GM12865 (cell line): ENCODE data around the gene MEGF11.

Source experiments
- DNase-seq: peaks from one replicate; pipeline ENCODE4 v3.0.0; 2010; ENCODE audit warnings: low read depth
- H3K4me3 ChIP-seq: 2 replicates; pipeline ENCODE4 v1.5.1; 2011; ENCODE audit warnings: mild to moderate bottlenecking, low read depth, low read length, control low read depth
- TF ChIP-seq, protein P1 (sequence below): IDR thresholded peaks from 2 replicates; pipeline ENCODE4 v1.5.1; 2011; ENCODE audit warnings: low read length, control low read depth, low read depth, inconsistent platforms; ENCODE audit not compliant: insufficient read depth; ENCODE audit errors: missing control alignments

The MEGF11 gene

DNA sequence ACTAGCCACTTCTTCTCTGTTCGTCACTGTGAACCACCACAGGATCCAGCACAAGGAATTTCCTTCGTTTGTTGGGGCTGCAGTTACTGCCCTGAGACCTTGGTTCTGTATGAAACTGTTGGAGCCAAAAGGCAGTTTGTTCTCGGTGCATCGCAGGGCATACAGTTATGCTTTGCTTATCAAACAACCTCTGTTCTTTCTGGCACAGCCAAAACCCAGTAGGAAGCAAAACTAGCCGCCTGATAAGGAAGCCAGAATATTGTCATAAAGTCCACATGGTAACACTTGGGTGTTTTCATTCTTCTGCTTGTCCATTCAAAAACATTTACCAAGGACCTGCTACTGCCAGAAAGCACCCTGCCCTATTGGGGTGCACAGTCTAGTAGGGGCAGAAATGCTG lies 268.2 kb downstream of the MEGF11 start:
- H3K4me3 ChIP-seq = no peak overlapping the region
- no peak for DNase-seq
- TF ChIP-seq, protein P1, sequence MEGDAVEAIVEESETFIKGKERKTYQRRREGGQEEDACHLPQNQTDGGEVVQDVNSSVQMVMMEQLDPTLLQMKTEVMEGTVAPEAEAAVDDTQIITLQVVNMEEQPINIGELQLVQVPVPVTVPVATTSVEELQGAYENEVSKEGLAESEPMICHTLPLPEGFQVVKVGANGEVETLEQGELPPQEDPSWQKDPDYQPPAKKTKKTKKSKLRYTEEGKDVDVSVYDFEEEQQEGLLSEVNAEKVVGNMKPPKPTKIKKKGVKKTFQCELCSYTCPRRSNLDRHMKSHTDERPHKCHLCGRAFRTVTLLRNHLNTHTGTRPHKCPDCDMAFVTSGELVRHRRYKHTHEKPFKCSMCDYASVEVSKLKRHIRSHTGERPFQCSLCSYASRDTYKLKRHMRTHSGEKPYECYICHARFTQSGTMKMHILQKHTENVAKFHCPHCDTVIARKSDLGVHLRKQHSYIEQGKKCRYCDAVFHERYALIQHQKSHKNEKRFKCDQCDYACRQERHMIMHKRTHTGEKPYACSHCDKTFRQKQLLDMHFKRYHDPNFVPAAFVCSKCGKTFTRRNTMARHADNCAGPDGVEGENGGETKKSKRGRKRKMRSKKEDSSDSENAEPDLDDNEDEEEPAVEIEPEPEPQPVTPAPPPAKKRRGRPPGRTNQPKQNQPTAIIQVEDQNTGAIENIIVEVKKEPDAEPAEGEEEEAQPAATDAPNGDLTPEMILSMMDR = no peak

DNA sequence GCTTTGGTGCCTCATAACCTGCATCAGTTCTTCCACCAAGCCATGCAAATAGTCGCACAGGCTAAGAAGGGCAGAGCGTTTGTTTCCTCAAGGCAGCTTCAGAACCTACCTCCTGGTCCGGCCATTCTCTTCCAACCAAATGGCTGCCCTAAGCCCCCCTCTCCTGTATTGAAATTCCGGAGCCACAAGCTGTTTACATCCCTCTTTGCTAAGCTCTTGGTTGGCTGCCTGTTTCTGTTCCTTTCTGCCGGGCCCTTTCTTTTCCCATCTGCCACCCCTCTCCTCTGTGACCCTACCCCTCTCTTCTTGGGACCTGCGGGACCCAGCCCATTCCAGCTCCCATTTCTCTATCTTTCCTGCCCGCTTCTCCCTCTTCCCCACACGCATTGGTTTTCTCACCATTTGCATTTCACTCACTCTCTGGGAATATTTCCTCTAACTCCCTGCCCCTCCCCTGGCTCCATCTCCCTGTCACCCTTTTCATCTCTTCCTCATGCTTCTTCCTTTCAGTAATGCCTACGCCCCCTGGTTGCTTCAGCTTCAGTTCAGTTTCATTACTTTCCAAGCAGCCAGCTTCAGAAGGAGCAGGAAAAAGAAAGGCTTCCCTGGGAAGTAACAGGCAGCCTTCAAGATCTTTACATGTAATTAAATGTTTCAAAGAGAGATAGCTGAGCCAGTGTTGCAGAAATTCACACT lies 270.8 kb downstream of the MEGF11 start:
- no peak overlapping the region for H3K4me3 ChIP-seq
- no peak for DNase-seq

DNA sequence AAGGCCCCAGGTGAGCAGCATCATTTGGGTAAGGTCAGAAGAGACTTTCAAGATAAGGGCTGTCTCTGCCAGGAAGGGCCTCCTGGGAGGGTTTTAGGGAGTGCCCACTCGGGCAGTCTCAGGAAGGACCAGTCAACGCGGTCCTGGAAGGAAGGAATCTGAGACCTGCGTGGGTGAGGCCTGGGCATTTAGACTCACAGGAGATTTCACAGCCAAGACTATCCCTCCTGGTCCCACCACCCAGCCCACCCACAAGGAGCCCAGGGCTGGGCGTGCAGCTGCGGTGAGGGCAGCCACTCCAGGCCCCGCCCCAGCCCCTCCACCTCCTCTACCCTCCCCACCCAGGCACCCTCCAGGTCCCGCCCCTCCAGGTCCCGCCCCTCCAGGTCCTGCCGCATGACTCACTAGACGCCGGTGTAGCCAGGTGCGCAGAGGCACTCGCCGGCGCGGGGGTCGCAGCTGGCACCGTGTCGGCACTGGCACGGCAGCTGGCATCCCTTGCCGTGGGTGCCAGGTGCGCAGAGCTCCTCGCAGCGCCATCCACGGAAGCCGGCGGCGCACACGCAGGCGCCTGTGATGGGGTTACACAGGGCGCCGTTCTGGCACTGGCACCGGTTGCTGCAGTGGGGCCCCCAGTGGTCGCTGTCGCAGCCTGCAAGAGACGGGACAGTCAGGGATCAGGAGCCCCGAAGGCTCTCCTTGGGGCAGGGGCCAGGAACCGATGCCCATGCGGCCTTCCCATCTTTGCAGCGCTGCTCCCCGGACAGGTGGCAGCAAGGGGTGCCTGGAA lies 271.5 kb downstream of the MEGF11 start:
- TF ChIP-seq, protein P1 = peak; percentile 46
- peak; percentile 41 for DNase-seq
- H3K4me3 ChIP-seq = no peak overlapping the region; the same call in 1 of the 2 replicates

More for the DNA sequence above, 270.8 kb downstream of the MEGF11 start:
- TF ChIP-seq, protein P1 = no peak

DNA sequence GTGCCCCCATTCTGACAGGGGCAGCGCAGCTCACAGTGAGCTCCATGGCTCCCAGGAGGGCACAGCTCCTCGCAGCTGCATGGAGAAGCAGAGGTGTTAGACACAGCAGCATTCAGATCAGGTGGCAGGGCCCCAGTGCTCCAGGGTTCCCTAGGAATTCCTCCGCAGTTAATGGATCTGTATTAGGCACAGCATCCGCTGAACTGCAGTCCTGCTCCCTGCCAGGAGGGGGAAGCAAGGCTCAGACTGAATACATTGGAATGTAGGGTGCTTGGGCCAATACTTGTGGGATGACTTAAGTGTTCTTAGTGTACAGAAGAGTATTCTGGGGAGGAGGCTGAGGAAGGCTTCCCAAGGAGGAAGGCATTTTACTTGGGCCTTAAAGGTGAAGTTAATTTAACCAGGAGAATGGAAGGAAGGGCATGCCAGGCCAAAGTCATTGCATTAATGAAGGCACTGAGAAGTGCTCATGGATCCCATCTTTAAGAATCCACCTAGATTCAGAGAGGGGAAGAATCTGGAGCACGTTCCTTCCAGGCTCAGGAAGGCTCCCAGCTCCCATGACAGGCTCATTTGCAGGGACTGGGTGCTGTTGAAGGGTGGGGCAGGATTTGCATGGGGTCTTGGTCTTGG lies 272.6 kb downstream of the MEGF11 start:
- no peak overlapping the region for H3K4me3 ChIP-seq
- DNase-seq = peak; percentile 50
- TF ChIP-seq, protein P1 = peak; percentile 57

DNA sequence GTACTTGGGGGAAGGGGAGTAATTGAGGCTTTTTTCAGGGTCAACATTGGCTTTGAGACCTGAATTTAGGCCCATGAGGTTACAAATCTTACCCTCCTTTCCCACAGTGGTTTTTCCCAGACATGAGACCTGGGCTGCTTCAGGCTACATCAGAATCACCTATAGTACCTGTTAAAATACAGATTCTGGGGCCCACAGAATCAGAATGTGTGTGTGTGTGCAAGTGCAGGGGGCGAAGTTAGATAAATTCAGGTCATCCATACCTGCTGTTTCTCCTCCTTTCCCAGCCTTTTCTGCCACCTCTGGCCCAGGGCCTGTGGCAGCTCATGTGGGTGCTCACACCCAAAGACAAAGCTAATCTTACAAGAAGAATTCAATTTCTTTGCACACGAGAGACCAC lies 273.7 kb downstream of the MEGF11 start:
- no peak overlapping the region for H3K4me3 ChIP-seq
- no peak for DNase-seq
- TF ChIP-seq, protein P1 = no peak

DNA sequence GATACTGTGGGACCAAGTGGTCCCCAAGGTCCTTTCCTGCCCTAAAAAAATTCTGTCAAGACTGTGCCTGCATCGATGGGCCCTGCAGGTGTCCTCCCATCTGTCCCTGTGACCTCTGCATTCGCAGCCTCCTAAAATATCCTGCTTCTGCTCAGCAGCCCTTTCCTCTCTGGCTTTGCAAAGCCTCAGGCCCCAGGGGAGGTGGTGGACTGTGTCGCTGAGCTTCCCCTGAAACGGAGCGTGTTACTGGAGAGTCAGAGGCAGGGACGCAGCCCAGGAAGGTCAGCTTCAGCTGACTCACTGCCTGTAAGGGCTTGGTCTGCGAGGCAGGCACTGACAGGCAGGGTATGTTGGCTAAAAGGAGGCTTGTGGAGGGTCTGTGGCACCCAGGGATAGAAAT lies 274.2 kb downstream of the MEGF11 start:
- peak; percentile 34 for DNase-seq
- TF ChIP-seq, protein P1 = no peak
- no peak overlapping the region for H3K4me3 ChIP-seq
